Aorta (tissue), 5 donors: ENCODE measurements around the gene ARPC1B. TPM values are rescaled to one million over a fixed set of nuclear protein-coding genes. Genes with fewer than 3 reads are reported as not detected.
A peak's percentile ranks its signal among the peaks of the same experiment; 100 is the strongest.
"Not testable (repeated sequence)": the region's sequence is repeated elsewhere in the genome, so short reads cannot be mapped to it uniquely, and the experiment has no call there.

Experiments used
- ATAC-seq: fragments of 200-7000 bp; cut with Tn5 transposase; one replicate; pipeline ENCODE4 v1.9.1; 2022; ENCODE audit warnings: moderate library complexity; ENCODE audit not compliant: low FRiP score
- DNase-seq, 2 donors: peaks; one replicate each; pipeline ENCODE4 v3.0.0-alpha.2; 2020
- H3K27ac ChIP-seq, 2 donors: one replicate each; pipeline ENCODE4 v1.5.1; 2013; ENCODE audit warnings: low read length in 2 of 2, mild to moderate bottlenecking in 2 of 2, moderate library complexity in 2 of 2, control low read depth in 1 of 2, inconsistent platforms in 1 of 2, low read depth in 1 of 2
- H3K27me3 ChIP-seq, 2 donors: one replicate each; pipeline ENCODE4 v1.6.1; 2013; ENCODE audit warnings: control low read depth in 1 of 2, low read length in 1 of 2, mild to moderate bottlenecking in 1 of 2, moderate library complexity in 1 of 2; ENCODE audit not compliant: insufficient read depth in 2 of 2, control insufficient read depth in 1 of 2
- H3K36me3 ChIP-seq, 2 donors: one replicate each; pipeline ENCODE4 v1.6.1; 2013; ENCODE audit warnings: control low read depth in 1 of 2, low read length in 1 of 2, mild to moderate bottlenecking in 1 of 2; ENCODE audit not compliant: insufficient read depth in 2 of 2, control insufficient read depth in 1 of 2
- H3K4me1 ChIP-seq, 2 donors: one replicate each; pipeline ENCODE4 v1.6.1; 2013; ENCODE audit warnings: low read length in 2 of 2, control low read depth in 1 of 2, mild to moderate bottlenecking in 1 of 2, moderate library complexity in 1 of 2; ENCODE audit not compliant: insufficient read depth in 2 of 2, control insufficient read depth in 1 of 2
- H3K4me3 ChIP-seq, 2 donors: one replicate each; pipeline ENCODE4 v1.5.1; 2013; ENCODE audit warnings: low read length in 2 of 2, control low read depth in 1 of 2, mild to moderate bottlenecking in 1 of 2
- H3K9me3 ChIP-seq: one replicate; pipeline ENCODE4 v1.6.1; 2013; ENCODE audit warnings: mild to moderate bottlenecking, low read length; ENCODE audit not compliant: control insufficient read depth
- WGBS, 2 donors: extraction: QIAGEN DNeasy Blood & Tissue Kit; methylation state at CpG; one replicate each; pipeline ENCODE4 v1.1.7; 2013; 5-methylcytosine and 5-hydroxymethylcytosine counted together
- intact Hi-C, 2 donors: fragments of 100-400 bp; cut with DNase I; formaldehyde crosslinking; loops; one replicate each; pipeline versions ENCODE4 v1.14.2 to v1.15.0; 2022
- polyA plus RNA-seq, 2 donors: library from polyadenylated mRNA; stranded (reverse); fragments of 200-250 nt; gene quantifications; one replicate each; pipeline ENCODE4 v1.2.3, GENCODE V29; 2013
- total RNA-seq, 2 donors: library from RNA; stranded (reverse); fragmentation: NEBNext Ultra II Directional; extraction: Animal tissue kit (Norgen Biotek cat#: 25700); gene quantifications; one replicate each; pipeline ENCODE4 v1.2.1, GENCODE V29; 2021
- donor health status: healthy with polysubstance abuse.
- donor health status: Bipolar disorder and iron deficiency.
- donor health status: DM: no; HTN: no; CAD: no.
- donor health status: DM: no; HTN: no; CAD: no.
- donor health status: DM: yes; HTN: yes; CAD: no.

Gene ARPC1B
- total and polyA plus RNA-seq, 4 donors, result 134 to 262 (median 162) TPM

GRCh38 chr7:99420986-99421385 lies 46.5 kb downstream of the ARPC1B start:
- ATAC-seq (no peak), DNase-seq (no peak)
- H3K4me1 ChIP-seq, result no peaks in the 10 kb centered on the region
- H3K4me3 ChIP-seq, result no peak overlapping the region
- no peaks in the 10 kb centered on the region for H3K9me3 ChIP-seq
- intact Hi-C loops, result no loop called here
- 85 to 91% methylated on average over 7 of the region's 7 CpGs for WGBS, 2 donors
- peaks cover 0 to 14% of the 10 kb centered on the region in 2 donors for H3K36me3 ChIP-seq
- no peak overlapping the region for H3K27ac ChIP-seq
- H3K27me3 ChIP-seq, result no peaks in the 10 kb centered on the region

- 88 to 90% methylated on average over 11 of the region's 11 CpGs for WGBS, 2 donors
- H3K36me3 ChIP-seq, result peaks cover 0 to 13% of the 10 kb centered on the region in 2 donors
Observed at GRCh38 chr7:99422186-99422585, 47.7 kb downstream of the ARPC1B start.

GRCh38 chr7:99422625-99423024 lies 48.1 kb downstream of the ARPC1B start:
- H3K9me3 ChIP-seq, result no peaks in the 10 kb centered on the region
- no peak for DNase-seq
- H3K36me3 ChIP-seq, result peaks cover 0 to 13% of the 10 kb centered on the region in 2 donors
- ATAC-seq, result no peak
- 77 to 82% methylated on average over 5 of the region's 5 CpGs for WGBS, 2 donors
- no peaks in the 10 kb centered on the region for H3K27me3 ChIP-seq
- no peak overlapping the region for H3K27ac ChIP-seq
- intact Hi-C loops, result no loop called here
- H3K4me3 ChIP-seq, result no peak overlapping the region
- H3K4me1 ChIP-seq, result no peaks in the 10 kb centered on the region

More at GRCh38 chr7:99422186-99422585, 47.7 kb downstream of the ARPC1B start:
- Histone ChIP-seq H3K4me3 (no peak overlapping the region), H3K27me3 (no peaks in the 10 kb centered on the region), H3K27ac (no peak overlapping the region), H3K9me3 (no peaks in the 10 kb centered on the region), H3K4me1 (no peaks in the 10 kb centered on the region)
- DNase-seq (no peak), ATAC-seq (no peak)
- intact Hi-C loops, result no loop called here

GRCh38 chr7:99424932-99425730 lies 50.6 kb downstream of the ARPC1B start:
- H3K27me3 ChIP-seq, result no peaks in the 10 kb centered on the region
- H3K27ac ChIP-seq, result no peak overlapping the region
- H3K9me3 ChIP-seq, result no peaks in the 10 kb centered on the region
- WGBS, 2 donors, result 90 to 93% methylated on average over 24 of the region's 24 CpGs
- peaks cover 0 to 4% of the 10 kb centered on the region in 2 donors for H3K36me3 ChIP-seq
- DNase-seq (no peak), ATAC-seq (no peak)
- H3K4me1 ChIP-seq, result no peaks in the 10 kb centered on the region
- intact Hi-C loops, result no loop called here
- no peak overlapping the region for H3K4me3 ChIP-seq

- 88% methylated on average over 10 of the region's 10 CpGs for WGBS, 2 donors
- no peaks in the 10 kb centered on the region for H3K9me3 ChIP-seq
- ATAC-seq (no peak), DNase-seq (no peak)
- H3K27me3 ChIP-seq, result no peaks in the 10 kb centered on the region
- H3K27ac ChIP-seq, result no peak overlapping the region
- peaks cover 0 to 6% of the 10 kb centered on the region in 2 donors for H3K36me3 ChIP-seq
- H3K4me1 ChIP-seq, result no peaks in the 10 kb centered on the region
- H3K4me3 ChIP-seq, result no peak overlapping the region
- intact Hi-C loops, result no loop called here
Observed at GRCh38 chr7:99428972-99429566, 54.5 kb downstream of the ARPC1B start.

- Histone ChIP-seq H3K27ac (no peak overlapping the region), H3K36me3 (peaks cover 0 to 6% of the 10 kb centered on the region in 2 donors), H3K27me3 (no peaks in the 10 kb centered on the region), H3K4me3 (no peak overlapping the region), H3K4me1 (no peaks in the 10 kb centered on the region), H3K9me3 (no peaks in the 10 kb centered on the region)
- intact Hi-C loops, result no loop called here
- DNase-seq, result no peak
- 89 to 93% methylated on average over 8 of the region's 8 CpGs for WGBS, 2 donors
- ATAC-seq, result no peak
Observed at GRCh38 chr7:99429756-99430155, 55.2 kb downstream of the ARPC1B start.

- H3K27me3 ChIP-seq, H3K4me1 ChIP-seq, ATAC-seq, H3K27ac ChIP-seq, H3K9me3 ChIP-seq, intact Hi-C loops, H3K4me3 ChIP-seq, H3K36me3 ChIP-seq, DNase-seq: not testable (repeated sequence)
- WGBS, 2 donors, result 89 to 91% methylated on average over 13 of the region's 13 CpGs
Observed at GRCh38 chr7:99431756-99432540, 57.4 kb downstream of the ARPC1B start.

GRCh38 chr7:99433158-99433557 lies 58.6 kb downstream of the ARPC1B start:
- ATAC-seq, result no peak
- no peaks in the 10 kb centered on the region for H3K27me3 ChIP-seq
- no peak overlapping the region for H3K27ac ChIP-seq
- WGBS, 2 donors, result 91 to 94% methylated on average over 9 of the region's 9 CpGs
- intact Hi-C loops, result no loop called here
- no peaks in the 10 kb centered on the region for H3K9me3 ChIP-seq
- H3K36me3 ChIP-seq, result peaks cover 0 to 4% of the 10 kb centered on the region in 2 donors
- H3K4me1 ChIP-seq, result no peaks in the 10 kb centered on the region
- no peak overlapping the region for H3K4me3 ChIP-seq
- peak in 1 of 2 donors; percentile 67 for DNase-seq
